Stimulated activated CD4-positive, alpha-beta T cell treated with anti-CD3 and anti-CD28 coated beads, TNF-alpha, amount 100 ng/mL, for 48 hours (primary cell): Measurements from ENCODE around the gene TXK.

Experiments used
- DNase-seq, 3 donors: peaks; one replicate each; pipeline ENCODE4 v3.0.0-alpha.2; 2020; ENCODE audit warnings: low read depth in 3 of 3

The TXK gene

GRCh38 chr4:48137846-48138245 lies 3.8 kb upstream of the TXK start:
- no peak for DNase-seq

- DNase-seq, result no peak
Observed at GRCh38 chr4:48133669-48134068, 381 bp downstream of the TXK start.

GRCh38 chr4:48131736-48132135 lies 2.3 kb downstream of the TXK start:
- no peak for DNase-seq

GRCh38 chr4:48130100-48130499 lies 4.0 kb downstream of the TXK start:
- DNase-seq, result no peak

- no peak for DNase-seq
Observed at GRCh38 chr4:48129307-48130014, 4.6 kb downstream of the TXK start.

- peak; percentile 53 to 81 (median 58) for DNase-seq
Observed at GRCh38 chr4:48127682-48128404, 6.2 kb downstream of the TXK start.

- DNase-seq, result no peak
Observed at GRCh38 chr4:48127231-48127630, 6.8 kb downstream of the TXK start.

- no peak for DNase-seq
Observed at GRCh38 chr4:48126621-48127020, 7.4 kb downstream of the TXK start.

- no peak for DNase-seq
Observed at GRCh38 chr4:48124870-48125269, 9.2 kb downstream of the TXK start.

GRCh38 chr4:48122756-48123155 lies 11.3 kb downstream of the TXK start:
- DNase-seq, result no peak

GRCh38 chr4:48121180-48121579 lies 12.9 kb downstream of the TXK start:
- DNase-seq, result no peak

GRCh38 chr4:48120132-48120531 lies 13.9 kb downstream of the TXK start:
- DNase-seq, result no peak

- no peak for DNase-seq
Observed at GRCh38 chr4:48119646-48120045, 14.4 kb downstream of the TXK start.

- DNase-seq, result no peak
Observed at GRCh38 chr4:48118081-48118480, 16.0 kb downstream of the TXK start.

GRCh38 chr4:48116582-48116981 lies 17.5 kb downstream of the TXK start:
- DNase-seq, result no peak

GRCh38 chr4:48114412-48114811 lies 19.6 kb downstream of the TXK start:
- no peak for DNase-seq

GRCh38 chr4:48112017-48112667 lies 21.9 kb downstream of the TXK start:
- DNase-seq, result no peak

GRCh38 chr4:48110452-48110978 lies 23.5 kb downstream of the TXK start:
- DNase-seq, result no peak

GRCh38 chr4:48109413-48110263 lies 24.4 kb downstream of the TXK start:
- DNase-seq, result no peak

- DNase-seq, result no peak
Observed at GRCh38 chr4:48108309-48109073, 25.6 kb downstream of the TXK start.

- DNase-seq, result no peak
Observed at GRCh38 chr4:48105230-48105629, 28.8 kb downstream of the TXK start.
